Measurements from ENCODE around the gene NPFF. TPM values are rescaled to one million over a fixed set of nuclear protein-coding genes. Genes with fewer than 3 reads are reported as not detected.

The NPFF gene
- total and polyA plus RNA-seq, 2 donors (not counting 3 experiments of a cell fraction or from before 2014, with no cell fraction given): not detected

GRCh38 chr12:53482626-53483168 is 24.6 kb downstream of the NPFF start:
- Histone ChIP-seq H3K4me1 (ENCODE audit: control insufficient read depth, extremely low read depth, insufficient read depth, low read length) (no peaks in the 10 kb centered on the region), H3K4me2 (ENCODE audit: insufficient read depth, low read length) (no peak overlapping the region), H3K4me3 (replicated peaks in 1 of 3; ENCODE audit: insufficient read depth in 1 of 3, low read depth in 1 of 3, low read length in 3 of 3) (no peak overlapping the region), H3K9me3 (replicated peaks; ENCODE audit: control insufficient read depth, insufficient read depth, low read length) (no peaks in the 10 kb centered on the region), H3K79me2 (ENCODE audit: control insufficient read depth, insufficient read depth, low read length) (peaks cover 2% of the 10 kb centered on the region), H4K20me1 (replicated peaks; ENCODE audit: control insufficient read depth, extremely low read depth, insufficient read depth, low read length) (no peaks in the 10 kb centered on the region), H3K27me3 (ENCODE audit: control insufficient read depth in 2 of 2, insufficient read depth in 2 of 2, low read length in 2 of 2) (no peaks in the 10 kb centered on the region), H3K27ac (ENCODE audit: insufficient read depth, low read depth, low read length) (no peak overlapping the region), H3K9me1 (replicated peaks; ENCODE audit: control insufficient read depth, extremely low read depth, insufficient read depth, low read length) (no peaks in the 10 kb centered on the region), H3K9ac (replicated peaks; ENCODE audit: extremely low read depth, insufficient read depth, low read length) (no peak overlapping the region), H3K36me3 (ENCODE audit: control insufficient read depth in 2 of 2, extremely low read depth in 1 of 2, insufficient read depth in 2 of 2, low read length in 2 of 2) (peaks cover 28 to 63% of the 10 kb centered on the region in 2 experiments), H2AFZ (ENCODE audit: low read depth, low read length) (no peak overlapping the region)
- BruUV-seq (replicated peaks): no TSS peak
- dilution Hi-C loops (cut with MboI; ENCODE audit: extremely low pct_ligation_motif_present, low sequenced_read_pairs): no loop called here
- ChIA-PET POLR2A (interaction anchor here (1.9 kb wide), 1 partner anchor 18 kb away, joined by 8 read pairs; the partner anchor contains the start of gene TARBP2), CTCF (interaction anchor here (0.9 to 3.6 kb wide), 7 partner anchors 10 to 156 kb away, joined by 3 to 32 read pairs (median 6); no protein-coding TSS in a partner anchor)
- intact Hi-C loops (cut with micrococcal nuclease): loop anchor here (2.0 kb wide), 1 partner anchor 26 kb away; no protein-coding TSS in a partner anchor
- TF ChIP-seq JUN (IDR thresholded peaks at IDR 0.05; ENCODE audit: borderline replicate concordance, insufficient read depth, insufficient read length, low read depth) (no peak), POLR2A (IDR thresholded peaks at IDR 0.05; ENCODE audit: low read depth, low read length) (no peak), FOS (IDR thresholded peaks at IDR 0.05; ENCODE audit: borderline replicate concordance, insufficient read depth, low read length) (no peak), CTCF (IDR thresholded peaks at IDR 0.05; ENCODE audit: extremely low read depth in 1 of 2, insufficient read depth in 1 of 2, low read depth in 1 of 2, low read length in 2 of 2) (no peak), MAX (IDR thresholded peaks at IDR 0.05; ENCODE audit: insufficient read depth, insufficient read length) (no peak), EZH2 (IDR thresholded peaks at IDR 0.05; ENCODE audit: borderline replicate concordance, low read depth, low read length, severe bottlenecking) (no peak), POLR2AphosphoS5 (IDR thresholded peaks at IDR 0.05; ENCODE audit: insufficient read depth, low read depth, low read length) (no peak), GATA2 (IDR thresholded peaks at IDR 0.05; ENCODE audit: insufficient read depth, insufficient read length, low read depth, low read length) (no peak), MYC (IDR thresholded peaks at IDR 0.05; ENCODE audit: low read depth, low read length) (no peak)
- DNase-seq (ENCODE audit: low read depth, low spot score): no peak
- no peak for FAIRE-seq

Measured in endothelial cell of umbilical vein (primary cell).